ENCODE data around the gene IKZF2.

IKZF2 gene

GRCh38 chr2:212994976-212995375 is 156.4 kb downstream of the IKZF2 start:
- no peak for DNase-seq

GRCh38 chr2:212991120-212991519 is 160.3 kb downstream of the IKZF2 start:
- no peak for DNase-seq

GRCh38 chr2:212990697-212991096 is 160.7 kb downstream of the IKZF2 start:
- no peak for DNase-seq

- DNase-seq: no peak
Measured at GRCh38 chr2:212987492-212987891, 163.9 kb downstream of the IKZF2 start.

- no peak for DNase-seq
Measured at GRCh38 chr2:212984129-212984528, 167.3 kb downstream of the IKZF2 start.

- no peak for DNase-seq
Measured at GRCh38 chr2:212979799-212980198, 171.6 kb downstream of the IKZF2 start.

GRCh38 chr2:212979046-212979612 is 172.3 kb downstream of the IKZF2 start:
- no peak for DNase-seq

- DNase-seq: no peak
Measured at GRCh38 chr2:212977152-212977551, 174.3 kb downstream of the IKZF2 start.

GRCh38 chr2:212975333-212975732 is 176.1 kb downstream of the IKZF2 start:
- DNase-seq: no peak

GRCh38 chr2:212974692-212975091 is 176.7 kb downstream of the IKZF2 start:
- DNase-seq: no peak

- no peak for DNase-seq
Measured at GRCh38 chr2:212973347-212973746, 178.1 kb downstream of the IKZF2 start.

- DNase-seq: no peak
Measured at GRCh38 chr2:212970132-212970531, 181.3 kb downstream of the IKZF2 start.

- DNase-seq: no peak
Measured at GRCh38 chr2:212968284-212969081, 182.9 kb downstream of the IKZF2 start.

- DNase-seq: no peak
Measured at GRCh38 chr2:212966884-212967283, 184.5 kb downstream of the IKZF2 start.

GRCh38 chr2:212962691-212963090 is 188.7 kb downstream of the IKZF2 start:
- no peak for DNase-seq

GRCh38 chr2:212961255-212961654 is 190.2 kb downstream of the IKZF2 start:
- no peak for DNase-seq

- no peak for DNase-seq
Measured at GRCh38 chr2:212960336-212960735, 191.1 kb downstream of the IKZF2 start.

- no peak for DNase-seq
Measured at GRCh38 chr2:212959471-212960117, 191.8 kb downstream of the IKZF2 start.

- no peak for DNase-seq
Measured at GRCh38 chr2:212958757-212959295, 192.6 kb downstream of the IKZF2 start.

GRCh38 chr2:212958133-212958532 is 193.3 kb downstream of the IKZF2 start:
- no peak for DNase-seq

- no peak for DNase-seq
Measured at GRCh38 chr2:212957624-212958023, 193.8 kb downstream of the IKZF2 start.

- DNase-seq: no peak
Measured at GRCh38 chr2:212956665-212957607, 194.5 kb downstream of the IKZF2 start.
